Panc1 (cell line): Measurements from ENCODE around the gene DPP7. TPM values are rescaled to one million over a fixed set of nuclear protein-coding genes. Genes with fewer than 3 reads are reported as not detected.

Experiments used
- ATAC-seq: fragments of 200-7000 bp; cut with Tn5 transposase; 2 replicates; pipeline ENCODE4 v1.9.1; 2020; ENCODE audit warnings: mild to moderate bottlenecking, moderate library complexity
- BruUV-seq: library from RNA; stranded (reverse); fragments of 400-500 nt; replicated peaks from 2 replicates; lab custom pipeline; 2021; lab: Mats Ljungman, UMichigan
- CTCF ChIA-PET: fragments of 300-600 bp; sonication (Branson Sonifier 250); formaldehyde crosslinking; loops from one replicate; lab custom pipeline; 2022; ENCODE audit warnings: antibody characterized with exemption; lab: Charles Lee
- POLR2A ChIA-PET: fragments of 300-600 bp; sonication (Branson Sonifier 250); formaldehyde crosslinking; loops from one replicate; lab custom pipeline; 2022; ENCODE audit warnings: antibody characterized with exemption; lab: Charles Lee
- DNase-seq: peaks from one replicate; pipeline ENCODE4 v3.0.0-alpha.2; 2010; ENCODE audit warnings: low read depth, low spot score
- H3K27ac ChIP-seq: 2 replicates; pipeline ENCODE4 v1.5.1; 2011; ENCODE audit warnings: mild to moderate bottlenecking, low read length, inconsistent platforms
- H3K27me3 ChIP-seq: fragments of 200-500 bp; sonication (Bioruptor generic); 2 replicates; pipeline ENCODE4 v1.6.0; 2014; ENCODE audit warnings: low read length, inconsistent platforms; ENCODE audit not compliant: control insufficient read depth, insufficient read depth
- H3K36me3 ChIP-seq: fragments of 200-500 bp; sonication (Bioruptor generic); 2 replicates; pipeline ENCODE4 v1.5.1; 2014; ENCODE audit warnings: inconsistent platforms, mild to moderate bottlenecking, low read length, moderate library complexity; ENCODE audit not compliant: control insufficient read depth, insufficient read depth
- H3K4me1 ChIP-seq: 2 replicates; pipeline ENCODE4 v1.5.1; 2011; ENCODE audit warnings: inconsistent platforms, mild to moderate bottlenecking, low read length, moderate library complexity; ENCODE audit not compliant: control insufficient read depth, insufficient read depth
- H3K4me3 ChIP-seq, 2 experiments: 2 replicates each; pipeline ENCODE4 v1.5.1; 2011 to 2012; ENCODE audit warnings: low read depth in 2 of 2, low read length in 2 of 2, mild to moderate bottlenecking in 2 of 2, inconsistent platforms in 1 of 2, moderate library complexity in 1 of 2
- H3K9me3 ChIP-seq: fragments of 200-500 bp; sonication (Bioruptor generic); 2 replicates; pipeline ENCODE4 v1.5.1; 2014; ENCODE audit warnings: low read depth, mild to moderate bottlenecking, inconsistent platforms, low read length, moderate library complexity; ENCODE audit not compliant: control insufficient read depth, insufficient read depth
- CTCF ChIP-seq: fragments of 450-650 bp; IDR thresholded peaks from 2 replicates; pipeline ENCODE4 v1.5.1; 2017; ENCODE audit warnings: mild to moderate bottlenecking
- POLR2AphosphoS5 ChIP-seq: IDR thresholded peaks from 2 replicates; pipeline ENCODE4 v1.6.1; 2012; ENCODE audit warnings: mild to moderate bottlenecking, low read depth, low read length, moderate library complexity
- SIN3A ChIP-seq: IDR thresholded peaks from 2 replicates; pipeline ENCODE4 v1.6.1; 2012; ENCODE audit warnings: low read depth, mild to moderate bottlenecking, low read length, moderate library complexity, borderline replicate concordance; ENCODE audit not compliant: insufficient read depth
- TCF7L2 ChIP-seq: IDR thresholded peaks from 2 replicates; pipeline ENCODE4 v1.6.1; 2011; ENCODE audit warnings: mild to moderate bottlenecking, low read depth, low read length, inconsistent platforms
- in situ Hi-C: cut with HindIII; loops from 2 replicates; pipeline ENCODE4 v1.10.0; 2016; ENCODE audit warnings: low sequenced_read_pairs, low pct_unique_long_range_greater_than_20kb
- intact Hi-C: fragments of 100-400 bp; cut with micrococcal nuclease; formaldehyde crosslinking; loops from one replicate; pipeline ENCODE4 v1.10.0; 2022; ENCODE audit not compliant: unreplicated experiment
- total RNA-seq: library from RNA; stranded (reverse); gene quantifications from one replicate; pipeline ENCODE4 v1.2.1, GENCODE V29; 2021; ENCODE audit not compliant: unreplicated experiment
- TF ChIP-seq, protein P1 (sequence below), 2 experiments: IDR thresholded peaks; 2 replicates each; pipeline ENCODE4 v1.6.1; 2011 to 2012; ENCODE audit warnings: low read depth in 2 of 2, control low read depth in 1 of 2, low read length in 1 of 2, mild to moderate bottlenecking in 1 of 2, moderate library complexity in 1 of 2; ENCODE audit not compliant: insufficient read depth in 1 of 2

DPP7 gene
- total RNA-seq, 1 experiment from 2014 or later, result 236 TPM

DNA sequence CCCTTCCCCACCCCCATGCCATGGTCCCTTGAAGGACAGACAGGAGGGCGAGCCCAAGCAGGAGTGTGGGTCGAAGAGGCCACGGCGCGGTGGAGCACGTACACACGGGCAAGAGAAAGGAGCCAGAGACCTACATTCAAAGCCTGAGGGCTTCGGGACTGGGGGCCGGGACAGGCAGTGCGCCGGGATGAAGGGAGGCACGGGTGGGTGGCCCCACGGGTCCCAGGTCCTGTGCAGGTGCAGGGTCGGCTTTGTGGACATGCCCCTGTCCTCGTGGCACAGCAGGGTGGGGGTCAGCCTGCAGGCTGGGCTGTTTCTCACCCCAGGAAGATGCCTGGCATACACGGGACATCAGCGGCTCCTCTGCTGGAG lies 45.5 kb upstream of the DPP7 start:
- in situ Hi-C loops (no loop called here), intact Hi-C loops (no loop called here)
- no peaks in the 10 kb centered on the region for H3K9me3 ChIP-seq
- no peaks in the 10 kb centered on the region for H3K27me3 ChIP-seq
- no peak overlapping the region for H3K4me3 ChIP-seq
- H3K27ac ChIP-seq, result no peak overlapping the region
- no TSS peak for BruUV-seq
- H3K4me1 ChIP-seq, result peaks cover 4% of the 10 kb centered on the region; the same call in 1 of the 2 replicates
- no peak for TF ChIP-seq CTCF
- TF ChIP-seq, protein P1, sequence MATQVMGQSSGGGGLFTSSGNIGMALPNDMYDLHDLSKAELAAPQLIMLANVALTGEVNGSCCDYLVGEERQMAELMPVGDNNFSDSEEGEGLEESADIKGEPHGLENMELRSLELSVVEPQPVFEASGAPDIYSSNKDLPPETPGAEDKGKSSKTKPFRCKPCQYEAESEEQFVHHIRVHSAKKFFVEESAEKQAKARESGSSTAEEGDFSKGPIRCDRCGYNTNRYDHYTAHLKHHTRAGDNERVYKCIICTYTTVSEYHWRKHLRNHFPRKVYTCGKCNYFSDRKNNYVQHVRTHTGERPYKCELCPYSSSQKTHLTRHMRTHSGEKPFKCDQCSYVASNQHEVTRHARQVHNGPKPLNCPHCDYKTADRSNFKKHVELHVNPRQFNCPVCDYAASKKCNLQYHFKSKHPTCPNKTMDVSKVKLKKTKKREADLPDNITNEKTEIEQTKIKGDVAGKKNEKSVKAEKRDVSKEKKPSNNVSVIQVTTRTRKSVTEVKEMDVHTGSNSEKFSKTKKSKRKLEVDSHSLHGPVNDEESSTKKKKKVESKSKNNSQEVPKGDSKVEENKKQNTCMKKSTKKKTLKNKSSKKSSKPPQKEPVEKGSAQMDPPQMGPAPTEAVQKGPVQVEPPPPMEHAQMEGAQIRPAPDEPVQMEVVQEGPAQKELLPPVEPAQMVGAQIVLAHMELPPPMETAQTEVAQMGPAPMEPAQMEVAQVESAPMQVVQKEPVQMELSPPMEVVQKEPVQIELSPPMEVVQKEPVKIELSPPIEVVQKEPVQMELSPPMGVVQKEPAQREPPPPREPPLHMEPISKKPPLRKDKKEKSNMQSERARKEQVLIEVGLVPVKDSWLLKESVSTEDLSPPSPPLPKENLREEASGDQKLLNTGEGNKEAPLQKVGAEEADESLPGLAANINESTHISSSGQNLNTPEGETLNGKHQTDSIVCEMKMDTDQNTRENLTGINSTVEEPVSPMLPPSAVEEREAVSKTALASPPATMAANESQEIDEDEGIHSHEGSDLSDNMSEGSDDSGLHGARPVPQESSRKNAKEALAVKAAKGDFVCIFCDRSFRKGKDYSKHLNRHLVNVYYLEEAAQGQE (IDR thresholded peaks at IDR 0.05; ENCODE audit: insufficient read depth in 1 of 2, low read depth in 2 of 2, low read length in 1 of 2), result no peak
- TF ChIP-seq TCF7L2, result no peak
- ATAC-seq (no peak), DNase-seq (no peak)
- ChIA-PET CTCF (no interaction called here), POLR2A (no interaction called here)
- H3K36me3 ChIP-seq, result no peaks in the 10 kb centered on the region

- in situ Hi-C loops (no loop called here), intact Hi-C loops (no loop called here)
- H3K4me1 ChIP-seq, result peaks cover 4% of the 10 kb centered on the region; the same call in 1 of the 2 replicates
- no peak for ATAC-seq
- ChIA-PET POLR2A (no interaction called here), CTCF (no interaction called here)
- no peaks in the 10 kb centered on the region for H3K9me3 ChIP-seq
- BruUV-seq, result no TSS peak
- H3K4me3 ChIP-seq, result no peak overlapping the region
- no peaks in the 10 kb centered on the region for H3K36me3 ChIP-seq
- TF ChIP-seq, protein P1 (IDR thresholded peaks at IDR 0.05; ENCODE audit: insufficient read depth in 1 of 2, low read depth in 2 of 2, low read length in 1 of 2), result no peak
- TF ChIP-seq SIN3A, result no peak
- TF ChIP-seq TCF7L2, result no peak
- TF ChIP-seq POLR2AphosphoS5, result no peak
- TF ChIP-seq CTCF, result no peak
- H3K27ac ChIP-seq, result no peak overlapping the region
- no peaks in the 10 kb centered on the region for H3K27me3 ChIP-seq
- DNase-seq, result no peak
Measured at GRCh38 chr9:137159105-137160053, 44.8 kb upstream of the DPP7 start.
